Hindlimb muscle (tissue), 1 donor: ENCODE data around the gene TGFBR3L. TPM values are rescaled to one million over a fixed set of nuclear protein-coding genes. Genes with fewer than 3 reads are reported as not detected.
"Not testable (repeated sequence)": the region's sequence is repeated elsewhere in the genome, so short reads cannot be mapped to it uniquely, and the experiment has no call there.

Experiments
- DNase-seq: peaks from one replicate; pipeline ENCODE4 v3.0.0-alpha.2; 2013
- polyA plus RNA-seq: library from polyadenylated mRNA; unstranded; fragments of 120-200 nt; gene quantifications from one replicate; pipeline ENCODE4 v1.2.1, GENCODE V29; 2013; ENCODE audit not compliant: insufficient read length

Gene TGFBR3L
- polyA plus RNA-seq, 1 donor: 0.67 TPM

GRCh38 chr19:7917267-7918061, 2.8 kb downstream of the TGFBR3L start:
- DNase-seq: no peak

GRCh38 chr19:7918062-7918614, 3.5 kb downstream of the TGFBR3L start:
- DNase-seq: not testable (repeated sequence)

DNA sequence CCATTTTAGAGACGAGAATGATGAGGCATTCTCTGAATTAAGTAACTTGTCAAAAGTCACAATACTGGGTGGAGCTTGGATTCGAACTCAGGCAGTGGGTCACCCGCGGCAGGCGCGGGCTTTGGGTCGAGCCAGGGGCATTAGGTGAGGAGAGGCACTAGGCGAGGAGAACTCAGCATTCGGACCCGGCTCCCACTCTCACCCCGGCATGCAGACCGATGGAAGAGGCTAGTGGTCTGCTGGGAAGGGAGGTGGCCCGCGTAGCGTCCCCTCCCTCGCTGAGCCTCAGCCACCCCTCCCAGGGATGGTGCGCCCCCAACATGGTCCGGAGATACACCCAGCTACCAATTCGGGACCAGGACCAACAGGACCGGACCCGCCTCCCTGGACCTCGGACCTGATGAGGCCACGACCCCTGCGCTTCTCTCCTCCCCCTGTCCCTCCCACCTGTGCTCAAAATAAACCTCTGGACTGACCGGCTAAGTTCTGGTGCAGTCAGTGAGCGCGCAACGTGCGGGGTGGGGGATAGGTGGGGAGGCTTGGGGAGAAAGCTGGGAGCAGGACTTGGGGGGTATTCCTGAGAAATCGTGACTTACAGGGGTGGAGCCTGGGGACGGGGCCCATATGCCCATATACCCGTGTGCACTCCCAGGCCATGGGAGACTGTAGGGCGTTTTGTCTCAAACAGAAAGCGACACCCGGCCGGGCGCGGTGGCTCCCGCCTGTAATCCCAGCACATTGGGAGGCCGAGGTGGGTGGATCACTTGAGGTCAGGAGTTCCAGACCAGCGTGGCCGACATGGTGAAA, 4.2 kb downstream of the TGFBR3L start:
- DNase-seq: no peak

DNA sequence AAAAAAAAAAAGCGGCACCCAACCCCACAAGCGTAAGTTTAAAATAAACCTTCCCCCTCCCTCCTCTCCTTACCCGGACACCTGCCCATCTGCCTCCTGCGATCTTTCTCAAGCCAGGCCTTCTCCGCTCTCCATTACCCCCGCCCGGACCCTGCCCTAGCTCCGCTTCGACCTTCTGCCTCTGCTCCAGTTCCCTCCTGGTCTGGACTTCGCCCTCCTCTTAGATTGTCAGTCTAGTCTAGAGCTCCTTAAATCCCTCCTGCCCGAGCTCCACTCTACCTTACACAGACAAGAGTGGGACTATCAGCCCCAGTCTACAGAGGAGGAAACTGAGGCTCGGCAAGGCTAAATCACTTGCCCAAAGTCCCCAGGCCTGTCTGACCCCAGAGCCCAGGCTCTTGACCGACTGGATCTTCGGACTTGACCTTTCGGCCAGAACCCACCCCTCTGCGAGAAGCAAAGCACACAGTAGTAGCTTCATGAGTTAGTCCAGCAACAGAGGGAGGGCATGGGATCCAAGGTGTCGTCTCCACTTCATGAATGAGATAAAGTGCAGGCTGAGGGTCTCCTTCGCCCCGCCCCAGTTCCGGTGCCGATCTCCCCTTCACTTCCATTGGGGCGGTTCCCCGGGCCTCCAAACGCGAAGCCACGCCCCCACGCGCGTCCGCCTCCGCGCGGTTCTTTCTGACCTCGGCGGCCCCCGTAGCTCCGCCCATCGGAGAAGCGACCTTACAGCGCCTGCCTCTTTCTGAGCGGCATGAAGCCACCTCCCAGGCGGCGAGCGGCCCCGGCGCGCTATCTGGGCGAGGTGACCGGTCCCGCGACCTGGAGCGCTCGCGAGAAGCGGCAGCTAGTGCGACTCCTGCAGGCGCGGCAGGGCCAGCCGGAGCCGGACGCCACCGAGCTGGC, 5.2 kb downstream of the TGFBR3L start, which contains the start of gene SNAPC2:
Gene SNAPC2 (plus strand): TSS at position 729 of the 909 bp plus-strand sequence. CDS start 29 bp downstream, at position 758.
- peak; percentile 95 for DNase-seq

- peak; percentile 95 for DNase-seq
These were observed 6.1 kb downstream of the TGFBR3L start for GRCh38 chr19:7920519-7921301.

DNA sequence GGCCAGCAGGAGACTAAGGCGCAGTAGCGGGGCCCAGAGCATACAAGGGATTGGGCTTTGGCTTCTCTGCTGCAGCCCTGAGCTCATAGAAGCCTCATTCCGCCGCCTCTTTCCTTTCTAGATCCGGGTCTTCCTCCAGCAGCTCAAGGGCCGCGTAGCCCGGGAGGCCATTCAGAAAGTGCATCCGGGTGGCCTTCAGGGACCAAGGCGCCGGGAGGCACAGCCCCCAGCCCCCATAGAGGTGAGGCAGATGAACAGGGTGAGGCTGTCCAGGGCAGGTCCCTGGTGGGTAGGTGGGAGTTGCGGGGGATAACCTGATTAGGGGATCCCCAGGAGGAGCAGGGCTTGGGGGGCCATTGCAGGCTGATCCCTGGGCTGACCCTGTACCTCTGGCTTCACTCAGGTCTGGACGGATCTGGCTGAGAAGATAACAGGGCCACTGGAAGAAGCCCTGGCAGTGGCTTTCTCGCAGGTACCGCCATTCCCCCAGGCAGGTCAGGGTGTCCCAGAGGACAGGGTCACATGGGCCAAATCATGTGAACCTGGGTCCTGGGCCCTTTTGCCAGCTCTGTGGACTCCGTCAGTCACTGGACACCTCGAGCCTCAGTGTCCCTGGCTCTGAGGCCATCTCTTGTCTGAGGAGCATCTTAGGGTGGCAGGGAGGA, 6.8 kb downstream of the TGFBR3L start:
- DNase-seq: no peak

GRCh38 chr19:7921967-7922835, 7.6 kb downstream of the TGFBR3L start:
- no peak for DNase-seq

DNA sequence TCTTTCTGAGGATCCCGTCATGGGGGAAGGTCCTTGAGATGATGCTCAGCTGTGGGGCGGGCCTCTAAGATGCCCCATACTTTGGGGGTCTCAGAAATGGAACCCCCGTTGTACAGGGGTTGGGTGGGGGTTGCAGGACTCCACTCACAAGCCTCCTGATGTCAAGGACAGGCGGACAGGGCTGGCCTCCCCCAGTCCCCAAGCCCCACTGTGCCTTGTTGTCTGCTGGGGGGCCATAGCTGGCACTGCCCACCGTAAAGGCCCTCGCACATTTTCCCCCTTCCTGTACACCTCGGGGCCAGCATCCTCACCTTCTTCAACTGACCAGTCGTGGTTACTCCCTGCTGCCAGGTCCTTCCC, 8.2 kb downstream of the TGFBR3L start:
- no peak for DNase-seq

DNA sequence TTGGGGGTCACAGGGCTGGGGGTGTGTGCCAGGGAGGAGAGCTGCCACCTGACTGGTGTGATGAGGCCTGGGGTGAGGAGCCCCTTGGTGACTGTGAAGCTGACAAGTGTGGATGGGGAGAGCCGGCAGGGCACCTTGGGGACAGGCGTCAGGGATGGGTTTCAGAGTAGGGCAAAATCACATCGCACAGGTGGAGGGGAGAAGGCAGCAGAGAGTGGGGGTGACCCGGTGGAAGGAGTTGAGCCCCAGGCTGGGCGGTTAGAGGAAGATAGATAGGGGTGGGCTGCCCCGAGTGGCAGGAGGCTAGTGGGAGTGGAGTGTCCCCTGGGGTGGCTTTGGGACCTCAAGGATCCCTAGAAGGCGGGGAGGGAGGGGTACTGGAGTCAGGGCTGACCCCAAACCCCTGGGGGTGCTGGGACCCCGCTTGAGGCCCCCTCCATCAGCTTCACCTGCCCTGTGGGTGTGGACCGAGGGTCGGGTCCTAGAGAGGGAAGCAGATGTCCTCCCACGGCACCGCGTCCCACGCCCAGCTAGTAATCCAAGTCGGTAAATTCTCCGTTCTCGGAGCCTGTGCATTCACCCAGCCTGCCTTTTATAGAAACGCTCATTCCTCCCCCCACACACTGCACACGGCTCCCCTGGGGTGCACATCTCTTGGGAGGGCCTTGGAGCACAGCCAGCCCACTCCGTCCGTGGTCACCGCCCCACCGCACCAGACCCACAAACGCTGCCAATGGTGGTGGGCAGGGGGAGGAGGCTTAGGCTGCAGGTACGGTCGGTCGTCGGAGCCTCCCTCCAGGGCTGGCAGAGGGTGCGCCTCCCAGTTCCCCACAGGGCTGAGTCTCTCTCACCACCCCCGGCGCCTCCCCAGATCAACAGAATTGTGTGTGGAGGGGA, 8.9 kb downstream of the TGFBR3L start:
- DNase-seq: no peak

GRCh38 chr19:7924241-7924640, 9.6 kb downstream of the TGFBR3L start:
- DNase-seq: no peak

GRCh38 chr19:7924651-7925170, 10.1 kb downstream of the TGFBR3L start:
- DNase-seq: no peak

DNA sequence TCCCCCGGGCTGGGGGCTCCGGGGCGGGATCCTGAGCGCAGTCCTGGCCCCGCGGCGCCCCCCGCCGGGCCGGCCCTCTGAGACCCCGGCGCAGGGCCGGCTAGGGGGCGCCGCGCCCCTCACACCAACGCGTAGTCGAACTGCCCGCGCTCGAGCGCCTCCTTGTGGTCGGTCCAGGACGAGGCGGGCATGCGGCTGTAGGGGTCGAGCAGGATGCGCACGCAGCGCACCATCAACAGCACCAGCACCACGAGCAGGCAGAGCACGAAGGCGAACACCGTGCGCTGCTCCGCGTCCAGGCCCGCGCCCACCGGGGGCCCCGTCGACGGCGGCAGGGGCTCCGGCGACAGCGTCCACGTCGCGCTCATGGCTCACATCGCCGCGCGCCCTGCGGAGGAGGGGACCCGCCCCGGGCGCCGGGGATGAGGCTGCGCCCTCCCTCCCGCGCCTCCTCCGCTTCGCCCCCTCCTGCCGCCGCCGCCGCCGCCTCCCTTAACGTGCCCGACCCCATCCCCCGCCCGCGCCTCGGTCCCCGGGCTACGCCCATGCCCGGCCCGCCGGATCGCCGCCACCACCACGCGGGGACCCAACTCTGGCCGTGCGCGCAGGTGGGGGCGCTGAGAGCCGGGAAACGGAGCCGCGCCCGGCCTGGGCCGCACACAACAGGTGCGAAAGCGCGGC, 10.7 kb downstream of the TGFBR3L start:
- peak; percentile 80 for DNase-seq

GRCh38 chr19:7926021-7926726, 11.5 kb downstream of the TGFBR3L start, which contains the start of gene CTXN1:
CTXN1 (minus strand) TSS chr19:7926135; CDS start chr19:7925538, 597 bp downstream.
- DNase-seq: no peak

- no peak for DNase-seq
These were observed 12.3 kb downstream of the TGFBR3L start for GRCh38 chr19:7926727-7927604.

GRCh38 chr19:7927605-7928333, 13.1 kb downstream of the TGFBR3L start:
- no peak for DNase-seq
